Hindlimb muscle (tissue), 1 donor: Measurements from ENCODE around the gene P4HA3. TPM values are rescaled to one million over a fixed set of nuclear protein-coding genes. Genes with fewer than 3 reads are reported as not detected.
A peak's percentile ranks its signal among the peaks of the same experiment; 100 is the strongest.

Source experiments
- DNase-seq: peaks from one replicate; pipeline ENCODE4 v3.0.0-alpha.2; 2013
- polyA plus RNA-seq: library from polyadenylated mRNA; unstranded; fragments of 120-200 nt; gene quantifications from one replicate; pipeline ENCODE4 v1.2.1, GENCODE V29; 2013; ENCODE audit not compliant: insufficient read length

P4HA3 gene
- polyA plus RNA-seq, 1 donor = 2.2 TPM

DNA sequence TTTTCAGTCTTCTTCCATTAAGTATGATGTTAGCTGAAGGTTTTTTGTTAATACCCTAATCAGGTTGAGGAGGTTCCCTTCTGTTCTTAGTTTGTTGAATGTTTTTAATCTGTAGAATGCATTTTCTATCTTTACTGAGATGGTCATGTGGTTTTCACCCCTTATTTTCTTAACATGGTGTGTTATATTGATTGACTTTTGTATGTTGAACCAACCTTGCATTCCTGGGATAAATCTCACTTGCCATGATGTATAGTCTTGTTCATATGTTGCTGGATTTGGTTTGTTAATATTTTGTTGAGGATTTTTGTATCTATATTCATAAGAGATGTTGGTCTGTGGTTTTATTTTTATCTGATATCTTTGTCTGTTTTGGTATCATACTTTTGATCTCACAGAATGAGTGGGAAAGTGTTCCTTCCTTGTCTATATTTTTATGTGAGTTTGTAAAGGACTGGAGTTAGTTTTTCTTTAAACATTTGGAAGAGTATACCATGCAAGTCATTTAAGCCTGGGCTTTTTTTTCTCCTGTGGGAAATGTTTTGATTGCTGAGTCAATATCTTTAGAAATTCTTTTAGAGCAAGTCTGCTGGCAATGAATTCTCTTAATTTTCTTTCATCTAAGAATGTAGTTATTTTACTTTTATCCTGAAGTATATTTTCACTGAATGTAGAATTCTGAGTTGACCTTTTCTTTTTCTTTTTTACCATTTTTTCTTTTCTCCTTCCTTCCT, 5.5 kb upstream of the P4HA3 start:
- no peak for DNase-seq

DNA sequence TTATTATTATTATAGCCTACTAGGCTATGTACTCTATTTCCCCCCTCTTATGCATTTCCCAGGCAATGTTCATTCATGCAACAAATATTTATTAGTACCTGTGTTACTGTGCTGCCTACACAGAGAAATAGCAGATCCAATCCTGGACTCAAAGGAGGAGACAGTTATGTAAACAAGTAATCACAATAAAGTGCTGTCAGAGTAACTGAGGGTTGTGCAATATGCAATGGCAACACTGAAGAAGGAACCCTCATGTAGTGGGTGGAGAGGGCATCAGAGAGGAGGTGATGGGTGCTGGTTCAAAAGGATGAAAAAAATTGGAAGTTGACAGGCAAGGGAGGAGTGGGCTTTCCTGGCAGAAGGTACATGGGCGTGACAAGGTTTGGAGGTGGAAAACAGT, 886 bp upstream of the P4HA3 start:
- DNase-seq = no peak

DNA sequence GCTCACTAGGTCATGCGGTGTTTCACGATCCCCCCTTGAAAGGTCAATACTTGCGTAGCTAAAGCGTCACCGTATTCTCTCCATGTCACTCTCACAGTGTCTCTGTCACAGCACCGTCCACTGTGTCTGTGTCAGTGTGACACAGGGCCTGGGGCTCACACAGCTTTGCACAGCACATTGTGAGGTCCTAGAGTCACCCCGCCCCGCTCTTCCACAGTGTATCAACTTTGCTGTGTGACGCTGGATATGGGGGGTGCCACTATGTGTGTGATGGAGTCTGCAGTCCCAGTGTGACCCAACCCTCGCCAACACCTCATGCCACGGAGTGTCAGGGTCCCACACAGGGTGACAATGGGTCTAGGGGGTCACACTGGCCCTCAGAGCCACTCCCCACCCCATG, 583 bp downstream of the P4HA3 start:
- no peak for DNase-seq

DNA sequence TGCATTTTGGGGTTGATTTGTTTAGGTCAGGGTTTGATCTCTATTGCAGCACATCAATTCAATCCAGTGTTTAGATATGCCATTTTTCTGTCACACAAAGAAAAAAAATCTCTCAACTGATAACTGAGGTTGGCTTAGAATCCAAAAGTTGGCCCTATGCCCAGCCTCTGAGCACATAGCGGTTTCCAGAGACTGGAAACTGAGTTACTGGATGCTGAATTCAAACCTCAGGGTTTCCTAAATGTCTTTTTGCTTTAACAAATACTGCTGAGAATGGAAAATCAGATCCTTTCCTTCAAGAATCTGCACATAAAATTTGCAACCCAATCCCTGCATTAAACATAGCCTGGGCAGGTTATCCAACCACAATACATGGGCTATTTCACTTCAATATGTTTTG, 4.0 kb downstream of the P4HA3 start:
- peak; percentile 32 for DNase-seq

DNA sequence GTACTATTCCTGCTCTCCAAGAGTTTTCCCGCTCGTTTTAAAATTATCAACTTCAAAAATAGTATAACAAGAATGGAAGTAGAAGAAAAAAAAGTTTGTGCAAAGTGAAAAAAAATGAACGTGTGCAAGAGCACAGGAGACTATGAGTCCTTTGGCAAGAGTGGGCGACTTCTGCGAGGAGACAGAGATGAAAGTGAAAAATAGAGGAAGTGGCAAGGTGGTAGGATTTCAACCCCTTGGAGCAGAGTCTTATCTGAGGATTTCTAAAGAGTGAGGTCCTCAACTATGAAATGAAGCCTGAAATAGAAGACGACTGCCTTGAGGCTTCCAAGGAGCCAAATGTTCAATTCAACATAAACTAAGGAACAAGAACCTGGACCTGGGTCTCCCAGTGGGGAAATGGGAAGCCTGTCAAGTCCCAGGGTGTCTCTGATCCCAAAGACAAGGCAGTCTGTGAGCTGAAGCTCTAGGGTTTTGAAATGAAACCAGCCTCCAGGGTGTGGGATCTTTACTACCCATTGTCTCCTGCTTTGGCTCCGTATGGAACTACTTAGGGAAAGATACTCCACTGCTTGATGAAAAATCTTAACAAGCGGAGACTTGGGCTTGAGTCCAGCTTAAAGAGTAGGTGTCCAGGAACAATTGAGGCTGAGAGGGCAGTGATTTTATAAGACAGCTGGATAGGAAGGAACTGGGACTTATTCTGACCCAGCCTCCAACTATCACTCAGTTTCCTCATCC, 4.8 kb downstream of the P4HA3 start:
- DNase-seq = no peak

DNA sequence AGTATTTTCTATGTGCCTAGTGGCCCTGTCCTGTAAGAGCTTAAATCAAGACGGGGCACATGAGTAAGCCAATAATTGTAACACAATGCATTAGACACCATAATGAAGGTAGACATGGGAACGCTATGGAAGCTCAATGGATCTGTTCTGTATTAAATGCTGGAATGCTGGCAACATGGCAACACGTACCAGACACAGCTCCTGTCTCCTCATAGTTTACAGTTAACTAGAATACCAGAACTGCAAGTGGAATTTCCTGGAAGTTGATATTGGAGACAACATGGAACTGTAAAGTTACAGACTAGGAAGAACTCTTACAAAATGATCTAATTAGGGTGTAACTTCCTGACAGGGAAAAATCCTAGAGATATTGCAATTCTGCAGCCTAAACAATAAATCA, 12.4 kb downstream of the P4HA3 start:
- DNase-seq = no peak

DNA sequence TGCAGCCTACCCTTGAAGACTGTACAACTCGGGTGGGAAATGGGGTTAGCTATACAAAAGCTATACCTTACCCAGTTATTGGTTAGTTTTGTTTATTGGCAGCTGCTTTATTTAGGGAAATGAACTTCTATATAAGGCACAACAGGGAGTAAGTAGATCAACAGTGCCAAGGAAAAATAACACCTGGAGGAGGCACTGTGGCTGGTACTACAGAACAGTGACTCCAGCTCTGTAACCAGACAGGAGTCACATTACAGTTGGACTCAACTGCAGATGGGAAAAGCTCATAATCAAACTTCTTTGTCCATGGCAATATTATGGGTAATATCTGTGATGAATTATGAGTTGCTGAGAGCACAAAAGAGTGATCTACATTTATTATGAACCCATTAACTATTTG, 14.0 kb downstream of the P4HA3 start:
- no peak for DNase-seq

DNA sequence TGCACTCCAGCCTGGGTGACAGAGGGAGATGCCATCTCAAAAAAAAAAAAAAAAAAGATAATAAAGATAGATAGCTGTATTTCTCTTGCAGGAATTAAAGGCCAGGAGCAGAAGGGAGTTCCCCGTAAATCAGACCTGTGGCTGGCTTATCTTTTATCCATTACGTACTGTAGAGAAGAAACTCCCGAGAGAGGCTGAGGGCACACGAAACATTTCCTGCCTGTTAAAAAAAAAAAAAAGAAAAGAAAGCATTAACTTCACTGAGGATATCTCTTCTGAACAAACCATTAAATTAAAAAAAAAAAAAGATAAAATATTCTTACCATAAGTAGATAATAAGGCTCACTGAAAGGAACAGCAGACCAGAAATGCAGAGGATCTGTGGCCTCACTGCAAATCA, 22.5 kb downstream of the P4HA3 start:
- no peak for DNase-seq

DNA sequence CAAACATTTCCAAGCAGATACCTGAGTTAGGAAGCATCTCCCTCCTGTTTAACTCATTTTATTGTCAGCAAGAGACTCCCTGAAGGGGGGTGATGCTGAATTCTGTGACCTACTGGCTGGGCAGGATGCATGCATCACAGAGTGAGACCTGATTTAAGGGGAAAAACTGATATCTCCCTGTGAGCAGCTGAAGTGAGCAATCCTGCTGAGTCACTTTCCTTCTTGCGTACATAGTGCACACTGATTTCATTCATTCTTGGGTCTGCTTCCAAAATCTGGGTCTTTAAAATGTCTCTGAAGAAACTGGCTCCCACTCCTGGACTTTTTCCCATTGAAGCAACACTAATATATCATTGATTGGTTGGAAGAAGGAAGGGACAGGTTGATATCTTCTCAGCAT, 23.3 kb downstream of the P4HA3 start:
- DNase-seq = no peak

DNA sequence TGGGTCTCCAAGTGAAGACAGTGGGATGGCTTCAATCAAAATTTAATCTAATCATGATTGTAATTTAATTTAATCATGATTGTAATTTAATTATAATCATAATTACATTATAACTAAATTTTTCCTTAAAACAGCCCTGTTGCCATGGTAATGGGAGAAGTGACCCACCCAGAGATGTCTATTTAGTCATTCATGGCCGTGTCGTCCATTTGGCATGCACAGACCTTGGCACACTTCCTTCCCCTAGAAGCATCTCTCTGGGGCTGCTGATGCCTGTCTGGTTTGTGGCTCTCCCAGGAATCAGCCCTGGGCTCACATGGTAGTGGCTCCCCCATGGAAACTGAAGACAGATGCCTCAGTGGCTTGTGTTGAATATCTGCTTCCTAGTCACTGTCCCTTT, 27.0 kb downstream of the P4HA3 start:
- no peak for DNase-seq

DNA sequence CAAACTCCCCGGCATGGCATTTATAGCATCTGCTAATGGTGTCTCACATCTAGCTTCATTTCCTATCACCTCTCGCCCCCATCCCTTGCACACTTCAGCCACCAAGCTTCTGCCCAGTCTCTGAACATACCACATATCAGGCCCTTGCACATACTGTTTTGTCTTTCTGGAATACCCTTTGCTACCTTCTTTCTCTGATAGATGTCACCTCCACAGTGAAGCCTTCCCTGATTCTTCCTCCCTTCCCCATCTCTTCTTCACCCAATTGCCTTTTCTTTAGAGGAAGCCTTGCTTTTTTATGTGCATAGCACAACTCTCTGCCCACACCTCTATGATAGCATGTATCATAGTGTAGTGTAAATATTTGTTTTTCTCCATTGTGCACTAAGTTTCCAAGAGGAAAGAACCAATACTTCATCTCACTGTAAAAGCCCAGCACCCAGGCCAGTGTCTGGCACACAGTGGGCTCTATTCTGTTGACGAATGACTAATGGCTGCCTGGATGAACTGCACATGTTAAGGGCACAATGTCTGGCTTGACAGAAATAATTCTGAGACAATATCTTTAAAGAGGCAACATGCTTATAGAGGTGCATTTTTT, 27.8 kb downstream of the P4HA3 start:
- DNase-seq = no peak

DNA sequence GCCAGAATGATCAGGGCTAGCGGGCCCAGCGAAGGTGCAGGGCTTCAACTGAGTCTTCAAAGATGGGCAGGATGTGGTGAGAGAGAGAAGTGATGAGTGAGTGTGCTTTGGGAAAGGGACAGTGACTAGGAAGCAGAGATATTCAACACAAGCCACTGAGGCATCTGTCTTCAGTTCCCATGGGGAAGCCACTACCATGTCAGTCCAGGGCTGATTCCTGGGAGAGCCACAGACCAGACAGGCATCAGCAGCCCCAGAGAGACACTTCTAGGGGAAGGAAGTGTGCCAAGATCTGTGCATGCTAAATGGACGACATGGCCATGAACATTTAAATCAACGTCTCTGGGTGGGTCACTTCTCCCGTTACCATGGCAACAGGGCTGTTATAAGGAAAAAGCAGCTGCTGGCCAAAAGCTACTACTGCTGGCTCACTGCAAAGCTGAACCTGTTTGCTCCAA, 28.5 kb downstream of the P4HA3 start:
- no peak for DNase-seq

DNA sequence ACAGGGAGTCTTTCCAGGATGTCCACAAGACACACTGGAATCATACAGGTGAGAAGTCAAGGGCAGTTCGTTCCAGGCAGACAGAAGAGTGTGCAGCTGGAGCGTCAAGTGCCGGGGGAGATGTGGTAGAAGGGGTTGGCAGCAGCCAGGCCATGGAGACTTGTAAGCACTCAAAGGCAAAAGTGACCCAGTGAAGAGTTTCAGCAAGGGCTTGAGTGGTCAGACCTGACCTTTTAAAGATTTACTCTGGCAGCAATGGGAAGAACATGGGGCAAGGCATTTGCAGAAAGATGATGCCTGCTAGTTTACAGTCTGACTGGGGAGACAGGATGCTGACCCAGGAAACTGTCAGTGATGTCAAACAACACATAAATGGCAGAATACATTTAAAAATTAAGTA, 29.0 kb downstream of the P4HA3 start:
- no peak for DNase-seq

DNA sequence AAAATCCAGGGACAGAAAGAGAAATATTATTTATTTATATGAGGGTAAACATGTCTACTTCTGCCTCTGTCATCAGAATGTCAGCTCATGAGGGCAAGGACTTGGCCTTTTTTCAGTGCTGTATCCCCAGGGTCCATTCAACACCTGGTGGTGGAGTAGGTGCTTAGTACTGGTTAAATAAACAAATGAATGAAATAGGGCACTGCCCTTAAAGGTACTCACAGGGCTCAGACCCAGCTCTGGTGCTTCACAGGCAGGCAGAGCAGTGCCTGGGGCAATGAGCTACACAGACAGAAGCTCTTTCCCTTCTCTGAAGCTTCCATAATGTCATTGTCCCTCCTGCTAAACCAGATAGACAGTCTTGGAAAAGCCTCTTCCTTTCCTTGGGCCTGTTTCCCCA, 30.9 kb downstream of the P4HA3 start:
- no peak for DNase-seq

DNA sequence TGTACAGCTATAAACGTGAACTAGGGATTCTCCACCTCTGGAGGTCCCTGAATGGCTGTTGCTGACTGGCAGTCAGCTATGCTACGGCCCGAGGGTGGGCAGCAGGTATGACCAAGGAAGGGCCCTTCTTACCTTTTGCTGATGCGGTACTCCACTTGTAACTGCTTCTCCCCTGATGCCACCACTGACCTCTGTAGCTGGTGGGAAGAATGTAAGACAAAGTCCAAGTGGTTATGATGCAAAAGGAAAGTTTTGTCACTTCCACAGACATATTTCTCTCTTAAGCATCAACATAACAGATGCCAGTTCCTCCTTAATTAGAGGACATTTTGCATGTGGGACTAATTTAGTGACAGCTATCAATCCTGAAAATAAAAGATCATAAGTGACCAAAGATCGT, 32.2 kb downstream of the P4HA3 start:
- no peak for DNase-seq

DNA sequence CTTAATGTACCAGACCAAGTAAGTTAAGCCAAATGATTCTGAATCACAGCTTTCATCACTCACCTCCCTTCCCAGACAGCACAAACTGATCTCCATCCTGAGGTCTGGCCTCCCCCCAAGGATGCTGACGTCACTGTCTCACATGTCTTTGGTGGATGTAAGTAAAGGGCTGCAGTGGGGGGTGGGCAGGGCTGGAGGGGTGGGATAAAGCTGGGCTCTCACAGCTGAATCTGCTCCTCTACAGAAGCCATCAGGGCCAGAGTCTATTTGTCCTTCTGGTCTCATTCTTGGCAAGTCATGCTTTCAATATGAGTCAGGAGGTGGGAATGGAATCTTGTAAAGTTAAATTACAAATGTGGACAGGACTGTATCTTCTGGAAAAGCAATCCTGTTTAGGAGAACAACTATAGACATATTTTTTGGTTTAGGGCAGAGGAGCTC, 32.7 kb downstream of the P4HA3 start:
- DNase-seq = peak; percentile 76

DNA sequence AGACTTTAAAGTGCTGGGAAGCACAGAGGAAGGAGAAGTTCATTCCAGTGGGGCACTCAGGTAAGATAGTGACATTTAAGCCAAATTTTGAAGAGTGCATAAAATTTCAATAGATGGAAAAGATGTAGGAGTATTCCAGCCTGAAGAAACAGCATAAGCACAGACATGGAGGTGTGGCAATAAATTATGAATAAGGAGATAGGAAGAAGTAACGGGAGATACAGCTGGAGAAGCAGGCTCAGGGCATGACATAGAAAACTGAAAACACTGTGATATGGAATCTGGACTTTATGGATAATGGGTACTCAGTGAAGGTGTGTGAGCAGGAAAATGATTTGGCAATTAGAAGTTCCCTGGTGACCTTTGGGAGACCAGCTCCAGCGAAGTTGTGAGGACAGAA, 33.3 kb downstream of the P4HA3 start:
- DNase-seq = no peak

DNA sequence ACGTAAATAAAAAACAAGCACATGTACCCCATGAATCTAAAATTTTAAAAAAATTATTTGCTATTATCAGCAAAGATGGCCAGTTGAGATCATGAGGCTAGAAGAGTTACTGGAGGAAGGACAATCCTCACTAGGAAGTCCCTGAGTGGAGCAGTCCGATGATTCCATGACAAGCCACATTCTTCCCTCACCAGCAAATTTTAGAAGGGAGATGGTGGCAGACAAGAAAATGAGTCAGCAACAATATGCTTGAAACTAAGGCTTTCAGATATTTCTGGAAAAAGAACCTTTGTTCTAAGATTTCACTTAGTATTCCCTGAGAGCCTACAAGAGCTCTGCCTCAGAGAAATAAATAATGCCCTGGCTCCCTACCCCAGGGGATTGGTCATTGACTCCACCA, 34.9 kb downstream of the P4HA3 start:
- no peak for DNase-seq

DNA sequence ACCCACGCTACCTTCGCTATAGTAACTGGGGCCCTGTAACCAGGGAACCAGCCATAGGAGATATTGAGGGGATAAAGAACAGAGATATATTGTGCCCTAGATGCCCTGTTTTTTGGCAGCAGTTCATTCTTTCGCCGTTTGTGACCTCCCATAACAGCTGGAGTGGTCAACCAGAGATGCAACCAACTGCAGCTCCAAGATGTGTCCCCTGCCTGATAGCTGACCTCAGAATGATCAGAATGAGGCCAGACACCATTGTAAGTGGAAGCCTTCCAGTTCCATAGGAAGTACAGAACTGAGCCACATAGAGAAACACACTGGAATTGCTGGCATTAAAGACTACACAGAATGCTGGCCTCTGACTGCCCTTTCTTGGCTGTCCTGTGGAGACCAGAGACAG, 39.2 kb downstream of the P4HA3 start:
- DNase-seq = no peak

DNA sequence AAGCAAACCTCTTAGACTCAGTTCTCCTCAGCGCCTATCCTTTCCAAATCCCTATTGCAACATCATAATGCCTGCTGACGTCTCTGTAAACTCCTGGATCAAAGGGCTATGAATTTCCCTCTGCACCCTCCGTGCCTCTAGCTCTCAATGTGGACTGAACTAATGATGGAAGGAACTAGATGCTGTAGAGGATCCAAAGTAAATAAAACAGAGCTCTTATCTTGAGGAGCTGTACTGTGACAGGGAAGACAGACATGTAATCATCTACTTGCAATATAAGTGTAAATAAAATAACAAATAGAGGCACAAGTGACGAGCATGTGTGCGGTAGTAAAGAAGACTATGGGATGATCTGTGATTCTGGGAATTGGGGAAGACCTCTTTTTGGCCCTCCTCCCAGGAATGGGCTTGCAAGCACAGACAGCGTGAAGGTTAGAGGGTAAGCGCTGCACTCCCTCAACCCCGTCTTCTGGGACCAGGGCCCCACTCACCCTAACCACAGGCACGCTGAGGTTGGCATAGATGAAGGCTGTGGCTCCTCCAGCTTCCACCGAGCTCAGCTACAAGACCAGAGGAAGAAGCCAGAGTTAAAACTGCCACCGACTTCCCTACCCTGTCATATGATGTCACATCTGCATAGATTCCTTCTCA, 42.2 kb downstream of the P4HA3 start:
- DNase-seq = no peak

DNA sequence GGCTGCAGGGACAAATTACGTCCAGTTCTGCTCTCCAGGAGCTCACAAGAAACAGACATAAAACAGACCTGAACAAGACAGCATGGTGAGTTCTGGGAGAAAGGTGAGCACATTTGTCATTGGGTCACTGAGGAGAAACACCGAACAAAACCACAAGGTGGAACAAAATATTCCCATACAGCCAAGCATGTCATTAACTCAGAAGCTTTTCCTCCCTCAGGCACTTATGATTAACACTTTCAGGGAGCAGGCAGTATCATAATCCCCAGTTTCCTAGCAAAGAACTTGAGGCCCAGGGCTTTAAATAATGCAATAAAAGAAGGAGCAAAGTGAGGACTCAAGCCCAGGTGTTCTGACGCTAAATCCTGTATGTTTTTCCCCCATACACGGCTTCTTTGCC, 43.0 kb downstream of the P4HA3 start:
- DNase-seq = no peak

DNA sequence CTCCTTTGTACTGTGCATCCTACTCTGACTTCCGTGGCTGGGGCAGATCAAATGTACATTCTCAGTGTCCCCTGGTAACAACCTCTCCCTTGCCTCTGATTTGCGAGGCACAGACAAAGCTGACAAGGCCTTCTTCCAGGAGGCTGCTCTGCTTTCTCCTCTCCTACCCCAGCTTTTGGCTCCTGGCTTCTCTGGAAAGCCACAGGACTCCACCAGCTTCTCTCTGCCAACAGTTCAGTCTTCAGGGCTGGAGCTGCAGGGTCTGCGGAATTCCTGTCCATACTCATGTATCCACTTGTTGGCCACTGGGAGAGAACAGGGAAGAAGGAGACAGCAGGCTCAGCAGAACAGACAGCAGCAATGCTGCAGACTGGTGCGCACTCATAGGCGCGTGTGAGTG, 44.4 kb downstream of the P4HA3 start:
- DNase-seq = no peak

DNA sequence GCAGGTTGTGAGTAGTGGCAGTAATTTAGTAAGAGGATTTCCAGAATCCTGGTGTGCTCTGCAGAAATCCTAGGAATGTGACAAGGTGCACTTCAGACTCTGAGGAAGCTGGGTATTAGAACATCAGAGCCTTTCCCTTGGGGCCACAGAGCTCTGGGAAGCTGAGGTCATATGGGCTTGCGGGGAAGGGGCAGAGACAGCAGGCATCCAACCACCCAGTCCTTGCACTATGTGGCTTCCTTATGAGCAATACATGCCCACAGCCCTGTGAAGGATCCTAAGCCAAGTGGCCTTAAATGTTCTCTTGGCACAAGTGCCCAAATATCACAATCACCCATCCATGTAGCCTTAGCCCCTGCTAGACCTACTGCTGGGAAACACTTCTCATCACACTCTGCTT, 46.2 kb downstream of the P4HA3 start:
- DNase-seq = no peak
